ENCODE results near the gene TPK1. TPM values are rescaled to one million over a fixed set of nuclear protein-coding genes. Genes with fewer than 3 reads are reported as not detected.

TPK1 gene
- total and polyA plus RNA-seq, 2 of the 13 experiments (the other 11 are each of a cell fraction or from before 2014, with no cell fraction given): 1.0 to 1.2 TPM

- TF ChIP-seq KAT7 (CRISPR knock-in tag; IDR thresholded peaks at IDR 0.05; ENCODE audit: borderline replicate concordance) (no peak), ZNF143 (CRISPR knock-in tag; IDR thresholded peaks at IDR 0.05) (no peak), NFYC (CRISPR knock-in tag; IDR thresholded peaks at IDR 0.05) (no peak), KLF12 (CRISPR knock-in tag; IDR thresholded peaks at IDR 0.05; ENCODE audit: borderline replicate concordance) (no peak), PAF1 (CRISPR knock-in tag; IDR thresholded peaks at IDR 0.05) (no peak)
- TF ChIP-seq, protein P1, sequence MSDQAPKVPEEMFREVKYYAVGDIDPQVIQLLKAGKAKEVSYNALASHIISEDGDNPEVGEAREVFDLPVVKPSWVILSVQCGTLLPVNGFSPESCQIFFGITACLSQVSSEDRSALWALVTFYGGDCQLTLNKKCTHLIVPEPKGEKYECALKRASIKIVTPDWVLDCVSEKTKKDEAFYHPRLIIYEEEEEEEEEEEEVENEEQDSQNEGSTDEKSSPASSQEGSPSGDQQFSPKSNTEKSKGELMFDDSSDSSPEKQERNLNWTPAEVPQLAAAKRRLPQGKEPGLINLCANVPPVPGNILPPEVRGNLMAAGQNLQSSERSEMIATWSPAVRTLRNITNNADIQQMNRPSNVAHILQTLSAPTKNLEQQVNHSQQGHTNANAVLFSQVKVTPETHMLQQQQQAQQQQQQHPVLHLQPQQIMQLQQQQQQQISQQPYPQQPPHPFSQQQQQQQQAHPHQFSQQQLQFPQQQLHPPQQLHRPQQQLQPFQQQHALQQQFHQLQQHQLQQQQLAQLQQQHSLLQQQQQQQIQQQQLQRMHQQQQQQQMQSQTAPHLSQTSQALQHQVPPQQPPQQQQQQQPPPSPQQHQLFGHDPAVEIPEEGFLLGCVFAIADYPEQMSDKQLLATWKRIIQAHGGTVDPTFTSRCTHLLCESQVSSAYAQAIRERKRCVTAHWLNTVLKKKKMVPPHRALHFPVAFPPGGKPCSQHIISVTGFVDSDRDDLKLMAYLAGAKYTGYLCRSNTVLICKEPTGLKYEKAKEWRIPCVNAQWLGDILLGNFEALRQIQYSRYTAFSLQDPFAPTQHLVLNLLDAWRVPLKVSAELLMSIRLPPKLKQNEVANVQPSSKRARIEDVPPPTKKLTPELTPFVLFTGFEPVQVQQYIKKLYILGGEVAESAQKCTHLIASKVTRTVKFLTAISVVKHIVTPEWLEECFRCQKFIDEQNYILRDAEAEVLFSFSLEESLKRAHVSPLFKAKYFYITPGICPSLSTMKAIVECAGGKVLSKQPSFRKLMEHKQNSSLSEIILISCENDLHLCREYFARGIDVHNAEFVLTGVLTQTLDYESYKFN (CRISPR knock-in tag; conservative IDR thresholded peaks at IDR 0.05): no peak
Measured at GRCh38 chr7:144546782-144547181, 289.1 kb downstream of the TPK1 start (continued).

- ChIA-PET CTCF (ENCODE audit: low intra/inter-chr PET ratio, low total read pairs) (no interaction called here), POLR2A (no interaction called here)
- no peak overlapping the region for H3K4me3 ChIP-seq (replicated peaks in 1 of 3; ENCODE audit: insufficient read depth in 1 of 3, low read depth in 2 of 3, low read length in 3 of 3)
- FAIRE-seq (no peak), ATAC-seq (no peak), DNase-seq (ENCODE audit: low spot score) (no peak)
- in situ Hi-C loops (cut with HindIII; ENCODE audit: extremely low pct_ligation_motif_present, low pct_unique_long_range_greater_than_20kb) (no loop called here), intact Hi-C loops (cut with micrococcal nuclease; ENCODE audit: unreplicated experiment) (no loop called here)
- 0% methylated on average over 1 of the region's 1 CpG for WGBS (ENCODE audit: low lambda C conversion rate)
- no peaks in the 10 kb centered on the region for H3K9me3 ChIP-seq (ENCODE audit: low read length)
- BruUV-seq (replicated peaks): no TSS peak
- no peak overlapping the region for H3K27ac ChIP-seq (ENCODE audit: extremely low read length, insufficient read depth, low read length)
- no peaks in the 10 kb centered on the region for H3K4me1 ChIP-seq (ENCODE audit: insufficient read depth, low read length)
- H4K20me1 ChIP-seq (ENCODE audit: insufficient read depth, low read length): no peaks in the 10 kb centered on the region
- no peak overlapping the region for H3K4me2 ChIP-seq (ENCODE audit: low read depth, low read length)
- no peaks in the 10 kb centered on the region for H3K27me3 ChIP-seq (ENCODE audit: control insufficient read depth in 1 of 2, insufficient read depth in 2 of 2, low read length in 2 of 2)
- no peaks in the 10 kb centered on the region for H3K79me2 ChIP-seq (ENCODE audit: insufficient read depth, low read length)
- no peak overlapping the region for H2AFZ ChIP-seq (ENCODE audit: low read length)
- no peak overlapping the region for H3K9ac ChIP-seq (ENCODE audit: insufficient read depth, low read depth, low read length)
- no peaks in the 10 kb centered on the region for H3K36me3 ChIP-seq (replicated peaks in 1 of 2; ENCODE audit: control insufficient read depth in 1 of 2, insufficient read depth in 2 of 2, low read length in 2 of 2)
- no peak for TF ChIP-seq ZNF740 (CRISPR knock-in tag; IDR thresholded peaks at IDR 0.05)
- TF ChIP-seq ZNF780A (CRISPR knock-in tag; IDR thresholded peaks at IDR 0.05): no peak
- no peak for TF ChIP-seq ZKSCAN1 (IDR thresholded peaks at IDR 0.05; ENCODE audit: low read length)
- TF ChIP-seq, protein P2, sequence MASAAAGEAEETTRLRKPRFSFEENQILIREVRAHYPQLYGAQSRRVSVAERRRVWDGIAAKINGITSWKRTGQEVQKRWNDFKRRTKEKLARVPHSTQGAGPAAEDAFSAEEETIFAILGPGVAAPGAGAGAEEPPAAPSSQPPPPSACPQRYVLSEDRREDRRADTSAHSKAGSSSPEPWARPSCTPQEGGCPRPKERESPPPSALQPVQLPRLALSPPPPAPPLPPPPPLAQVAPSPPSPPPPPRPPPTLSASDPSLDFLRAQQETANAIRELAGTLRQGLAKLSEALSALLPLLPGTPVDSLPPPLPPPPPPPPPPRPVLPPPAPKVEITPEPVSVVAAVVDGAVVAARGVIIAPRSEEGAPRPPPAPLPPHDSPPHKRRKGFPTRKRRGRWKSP (CRISPR knock-in tag; IDR thresholded peaks at IDR 0.05): no peak
- TF ChIP-seq TFDP1 (CRISPR knock-in tag; IDR thresholded peaks at IDR 0.05; ENCODE audit: borderline replicate concordance): no peak
- TF ChIP-seq TAF15 (IDR thresholded peaks at IDR 0.05; ENCODE audit: low read depth, low read length, poor library complexity, severe bottlenecking): no peak
- TF ChIP-seq NRL (CRISPR knock-in tag; IDR thresholded peaks at IDR 0.05; ENCODE audit: borderline replicate concordance): no peak
- TF ChIP-seq ZFP36 (IDR thresholded peaks at IDR 0.05; ENCODE audit: borderline replicate concordance, low read depth, low read length, partially characterized antibody): no peak
- TF ChIP-seq, protein P3, sequence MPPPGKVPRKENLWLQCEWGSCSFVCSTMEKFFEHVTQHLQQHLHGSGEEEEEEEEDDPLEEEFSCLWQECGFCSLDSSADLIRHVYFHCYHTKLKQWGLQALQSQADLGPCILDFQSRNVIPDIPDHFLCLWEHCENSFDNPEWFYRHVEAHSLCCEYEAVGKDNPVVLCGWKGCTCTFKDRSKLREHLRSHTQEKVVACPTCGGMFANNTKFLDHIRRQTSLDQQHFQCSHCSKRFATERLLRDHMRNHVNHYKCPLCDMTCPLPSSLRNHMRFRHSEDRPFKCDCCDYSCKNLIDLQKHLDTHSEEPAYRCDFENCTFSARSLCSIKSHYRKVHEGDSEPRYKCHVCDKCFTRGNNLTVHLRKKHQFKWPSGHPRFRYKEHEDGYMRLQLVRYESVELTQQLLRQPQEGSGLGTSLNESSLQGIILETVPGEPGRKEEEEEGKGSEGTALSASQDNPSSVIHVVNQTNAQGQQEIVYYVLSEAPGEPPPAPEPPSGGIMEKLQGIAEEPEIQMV (CRISPR knock-in tag; IDR thresholded peaks at IDR 0.05; ENCODE audit: low read depth): no peak
- no peak for TF ChIP-seq ZNF274 (CRISPR knock-in tag; IDR thresholded peaks at IDR 0.05)
- no peak for TF ChIP-seq ZNF460 (CRISPR knock-in tag; IDR thresholded peaks at IDR 0.05; ENCODE audit: borderline replicate concordance)
Measured at GRCh38 chr7:144545330-144545729, 290.5 kb downstream of the TPK1 start.

All from HepG2 (cell line).